ENCODE data around the gene TOMM6. TPM values are rescaled to one million over a fixed set of nuclear protein-coding genes. Genes with fewer than 3 reads are reported as not detected.

The TOMM6 gene
- total RNA-seq, 1 experiment from 2014 or later, result 239 TPM

DNA sequence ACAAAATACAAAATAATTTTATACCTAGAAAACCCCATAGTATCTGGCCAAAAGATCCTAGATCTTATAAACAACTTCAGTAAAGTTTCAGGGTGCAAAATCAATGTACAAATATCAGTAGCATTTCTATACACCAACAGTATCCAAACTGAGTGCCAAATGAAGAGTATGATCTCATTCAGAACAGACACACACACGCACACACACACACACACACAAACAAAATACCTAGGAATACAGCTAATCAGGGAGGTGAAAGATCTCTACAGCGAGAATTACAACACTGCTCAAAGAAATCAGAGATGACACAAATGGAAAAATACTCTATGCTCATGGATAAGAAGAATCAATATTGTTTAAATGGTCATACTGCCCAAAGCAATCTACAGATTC lies 49.2 kb downstream of the TOMM6 start:
- no peak overlapping the region for H2AK5ac ChIP-seq (ENCODE audit: insufficient read length, low read length)
- H3K79me1 ChIP-seq (ENCODE audit: insufficient read depth, low read depth, low read length, poor library complexity, severe bottlenecking), result no peaks in the 10 kb centered on the region
- DNase-seq, result no peak
- no peak overlapping the region for H2BK15ac ChIP-seq (ENCODE audit: low read depth, low read length)
- no peak overlapping the region for H3K27ac Mint-ChIP-seq
- no peaks in the 10 kb centered on the region; the same call in 1 of the 2 replicates for H3K27me3 Mint-ChIP-seq (ENCODE audit: low read depth)
- H4K91ac ChIP-seq (ENCODE audit: insufficient read length, low read depth, low read length), result no peak overlapping the region
- H3K79me2 ChIP-seq (ENCODE audit: insufficient read depth, low read length), result no peaks in the 10 kb centered on the region
- H3K36me3 Mint-ChIP-seq (ENCODE audit: insufficient read depth in 1 of 3, low read depth in 3 of 3), result no peaks in the 10 kb centered on the region; a peak in 2 of 7 replicates
- H3K9me3 Mint-ChIP-seq, result no peaks in the 10 kb centered on the region
- H3K4me3 Mint-ChIP-seq, result no peak overlapping the region
- no peak overlapping the region for H3K56ac ChIP-seq (ENCODE audit: insufficient read length, low read depth, low read length)
- H2AFZ ChIP-seq (ENCODE audit: low read length), result no peak overlapping the region
- no peak overlapping the region for H2BK120ac ChIP-seq (ENCODE audit: low read depth, low read length, poor library complexity, severe bottlenecking)
- no peak overlapping the region for H3K4me2 ChIP-seq (ENCODE audit: insufficient read depth, insufficient read length, low read length)
- H4K5ac ChIP-seq (ENCODE audit: insufficient read length, low read depth, low read length), result no peak overlapping the region
- H3K27ac ChIP-seq (ENCODE audit: insufficient read length, low read depth, low read length), result no peak overlapping the region
- no peak overlapping the region for H2BK12ac ChIP-seq (ENCODE audit: insufficient read length, low read depth, low read length)
- H4K8ac ChIP-seq (replicated peaks; ENCODE audit: insufficient read length, low read depth, low read length), result no peak overlapping the region
- no peaks in the 10 kb centered on the region for H3K27me3 ChIP-seq (ENCODE audit: insufficient read depth, low read length)
- H2BK5ac ChIP-seq (ENCODE audit: insufficient read length, low read length), result no peak overlapping the region
- H3K18ac ChIP-seq (ENCODE audit: insufficient read length, low read depth, low read length), result no peak overlapping the region
- H3K4me1 ChIP-seq (ENCODE audit: insufficient read depth, low read length), result no peaks in the 10 kb centered on the region
- no peak overlapping the region for H3K14ac ChIP-seq (ENCODE audit: insufficient read depth, low read length)
- H3K4me1 Mint-ChIP-seq, result no peaks in the 10 kb centered on the region
- no peaks in the 10 kb centered on the region for H4K20me1 ChIP-seq (ENCODE audit: control insufficient read depth, insufficient read depth, insufficient read length)
- H3K23me2 ChIP-seq (ENCODE audit: insufficient read length, low read depth, low read length, poor library complexity, severe bottlenecking), result no peaks in the 10 kb centered on the region
- H3K9me3 ChIP-seq (ENCODE audit: control insufficient read depth, low read depth, low read length), result no peaks in the 10 kb centered on the region
- H3K4ac ChIP-seq (ENCODE audit: low read depth, low read length), result no peak overlapping the region
- no peak overlapping the region for H3K9ac ChIP-seq (ENCODE audit: extremely low read depth, insufficient read length, low read length)
- H3T11ph ChIP-seq (ENCODE audit: low read length), result no peak overlapping the region
- H2BK20ac ChIP-seq (ENCODE audit: low read depth, low read length, poor library complexity, severe bottlenecking), result no peak overlapping the region
- TF ChIP-seq, protein P1, sequence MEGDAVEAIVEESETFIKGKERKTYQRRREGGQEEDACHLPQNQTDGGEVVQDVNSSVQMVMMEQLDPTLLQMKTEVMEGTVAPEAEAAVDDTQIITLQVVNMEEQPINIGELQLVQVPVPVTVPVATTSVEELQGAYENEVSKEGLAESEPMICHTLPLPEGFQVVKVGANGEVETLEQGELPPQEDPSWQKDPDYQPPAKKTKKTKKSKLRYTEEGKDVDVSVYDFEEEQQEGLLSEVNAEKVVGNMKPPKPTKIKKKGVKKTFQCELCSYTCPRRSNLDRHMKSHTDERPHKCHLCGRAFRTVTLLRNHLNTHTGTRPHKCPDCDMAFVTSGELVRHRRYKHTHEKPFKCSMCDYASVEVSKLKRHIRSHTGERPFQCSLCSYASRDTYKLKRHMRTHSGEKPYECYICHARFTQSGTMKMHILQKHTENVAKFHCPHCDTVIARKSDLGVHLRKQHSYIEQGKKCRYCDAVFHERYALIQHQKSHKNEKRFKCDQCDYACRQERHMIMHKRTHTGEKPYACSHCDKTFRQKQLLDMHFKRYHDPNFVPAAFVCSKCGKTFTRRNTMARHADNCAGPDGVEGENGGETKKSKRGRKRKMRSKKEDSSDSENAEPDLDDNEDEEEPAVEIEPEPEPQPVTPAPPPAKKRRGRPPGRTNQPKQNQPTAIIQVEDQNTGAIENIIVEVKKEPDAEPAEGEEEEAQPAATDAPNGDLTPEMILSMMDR (conservative IDR thresholded peaks at IDR 0.05), result no peak
- no CpG with 5 or more reads among the region's 2 CpGs for WGBS (ENCODE audit: extremely low coverage, insufficient read length, low lambda C conversion rate)
- no peak overlapping the region for H3K23ac ChIP-seq (ENCODE audit: insufficient read length, low read depth, low read length)

Other genes with a start within 250 kb of the TOMM6 start
- gene FOXP4, start 241.3 kb upstream of the TOMM6 start, total RNA-seq (2021), result 18.2 and 19.0 TPM in 2 replicates
- gene MDFI, start 149.2 kb upstream of the TOMM6 start, total RNA-seq (2021), result 40.9 and 45.0 TPM in 2 replicates
- gene TFEB, start 52.1 kb upstream of the TOMM6 start, total RNA-seq (2021), result 1.2 and 2.4 TPM in 2 replicates
- gene PGC, start 40.3 kb upstream of the TOMM6 start, total RNA-seq (2021), result not detected in 2 replicates
- 4.6 and 4.8 TPM in 2 replicates for gene FRS3, start 7.8 kb upstream of the TOMM6 start, total RNA-seq (2021)
- 0.68 and 0.70 TPM in 2 replicates for gene PRICKLE4, start 6.9 kb upstream of the TOMM6 start, total RNA-seq (2021)
- 18.7 and 19.0 TPM in 2 replicates for gene USP49, start 107.7 kb downstream of the TOMM6 start, total RNA-seq (2021)
- gene MED20, start 133.4 kb downstream of the TOMM6 start, total RNA-seq (2021), result 28.9 and 29.9 TPM in 2 replicates
- gene BYSL, start 133.8 kb downstream of the TOMM6 start, total RNA-seq (2021), result 71.1 and 74.2 TPM in 2 replicates
- gene CCND3, start 154.1 kb downstream of the TOMM6 start, total RNA-seq (2021), result 24.2 and 25.3 TPM in 2 replicates